Measurements from ENCODE around the gene GREB1L. TPM values are rescaled to one million over a fixed set of nuclear protein-coding genes. Genes with fewer than 3 reads are reported as not detected.

GREB1L gene
- total and polyA plus RNA-seq, 12 donors: 0.39 to 4.9 (median 1.3) TPM

GRCh38 chr18:21262979-21263378, 20.9 kb downstream of the GREB1L start:
- intact Hi-C loops (cut with DNase I): no loop called here

DNA sequence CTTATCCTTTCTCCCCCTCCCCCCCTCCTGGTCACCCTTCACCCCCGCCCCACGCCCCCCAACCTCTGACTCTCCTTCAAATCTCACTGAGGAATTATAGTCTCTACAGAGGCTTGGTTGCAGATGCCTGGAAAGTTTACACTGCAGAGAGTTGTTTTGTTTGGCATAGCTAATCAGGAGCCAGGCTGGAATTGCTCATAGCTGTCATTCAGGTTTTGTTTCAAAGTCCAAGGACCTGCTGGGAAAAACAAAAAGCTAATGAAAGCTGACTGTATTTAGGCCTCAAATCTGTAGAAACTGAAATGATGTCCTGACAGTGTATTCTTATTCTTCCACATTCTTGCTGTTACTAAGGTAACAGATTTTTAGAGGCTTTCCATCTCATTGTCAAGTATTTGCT, 22.6 kb downstream of the GREB1L start:
- H3K4me1 ChIP-seq (replicated peaks in 1 of 2): no peaks in the 10 kb centered on the region
- TF ChIP-seq CTCF (IDR thresholded peaks at IDR 0.05) (no peak), POLR2A (IDR thresholded peaks at IDR 0.05) (no peak)
- no peaks in the 10 kb centered on the region for H3K36me3 ChIP-seq (replicated peaks in 1 of 2)
- H3K9me3 ChIP-seq (replicated peaks in 1 of 3): no peaks in the 10 kb centered on the region
- no peak overlapping the region for H3K4me3 ChIP-seq
- no peak for DNase-seq
- H3K27ac ChIP-seq: no peak overlapping the region
- WGBS, 4 donors: 21 to 55% (median 29%) methylated on average over 2 of the region's 2 CpGs
- intact Hi-C loops (cut with DNase I): no loop called here
- H3K27me3 ChIP-seq: no peaks in the 10 kb centered on the region

More at GRCh38 chr18:21262979-21263378, 20.9 kb downstream of the GREB1L start:
- 41 to 65% (median 60%) methylated on average over 2 of the region's 2 CpGs for WGBS, 4 donors
- H3K9me3 ChIP-seq (replicated peaks in 1 of 3): no peaks in the 10 kb centered on the region
- no peak overlapping the region for H3K27ac ChIP-seq
- no peaks in the 10 kb centered on the region for H3K36me3 ChIP-seq (replicated peaks in 1 of 2)
- no peak overlapping the region for H3K4me3 ChIP-seq
- no peaks in the 10 kb centered on the region for H3K4me1 ChIP-seq (replicated peaks in 1 of 2)
- no peaks in the 10 kb centered on the region for H3K27me3 ChIP-seq
- TF ChIP-seq CTCF (IDR thresholded peaks at IDR 0.05) (no peak), POLR2A (IDR thresholded peaks at IDR 0.05) (no peak)
- no peak for DNase-seq

- intact Hi-C loops (cut with DNase I): no loop called here
- DNase-seq: no peak
- Histone ChIP-seq H3K36me3 (replicated peaks in 1 of 2) (no peaks in the 10 kb centered on the region), H3K27ac (no peak overlapping the region), H3K4me3 (no peak overlapping the region), H3K27me3 (no peaks in the 10 kb centered on the region), H3K4me1 (replicated peaks in 1 of 2) (no peaks in the 10 kb centered on the region), H3K9me3 (replicated peaks in 1 of 3) (no peaks in the 10 kb centered on the region)
- 88 to 94% (median 91%) methylated on average over 3 of the region's 3 CpGs for WGBS, 4 donors
- no peak for TF ChIP-seq CTCF (IDR thresholded peaks at IDR 0.05)
- TF ChIP-seq POLR2A (IDR thresholded peaks at IDR 0.05): no peak
Observed at GRCh38 chr18:21265971-21266673, 24.1 kb downstream of the GREB1L start.

DNA sequence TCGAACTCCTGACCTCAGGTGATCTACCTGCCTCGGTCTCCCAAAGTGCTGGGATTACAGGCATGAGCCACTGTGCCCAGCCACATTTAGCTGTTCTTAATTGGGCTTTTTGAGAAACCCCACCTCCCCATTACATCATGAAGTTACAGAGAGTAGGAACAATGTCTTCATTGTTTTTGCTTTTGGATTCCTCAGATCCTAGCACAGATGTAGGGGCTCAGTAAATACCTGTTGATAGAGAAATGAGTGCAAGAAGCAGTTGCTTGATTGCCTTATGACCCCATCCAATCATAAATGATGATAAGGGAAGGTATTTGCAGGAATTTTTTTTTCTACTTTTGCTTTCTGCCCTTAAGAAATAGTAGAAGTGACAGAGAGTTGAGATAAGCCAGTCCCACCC, 25.4 kb downstream of the GREB1L start:
- WGBS, 4 donors: 50 to 97% (median 85%) methylated on average over 1 to 2 of the region's 2 CpGs; no CpG with 5 or more reads in 1 of the 4 donors
- no peak overlapping the region for H3K27ac ChIP-seq
- intact Hi-C loops (cut with DNase I): no loop called here
- H3K4me3 ChIP-seq: no peak overlapping the region
- no peak for DNase-seq
- H3K9me3 ChIP-seq (replicated peaks in 1 of 3): no peaks in the 10 kb centered on the region
- no peaks in the 10 kb centered on the region for H3K27me3 ChIP-seq
- no peak for TF ChIP-seq POLR2A (IDR thresholded peaks at IDR 0.05)
- TF ChIP-seq CTCF (IDR thresholded peaks at IDR 0.05): no peak
- H3K4me1 ChIP-seq (replicated peaks in 1 of 2): no peaks in the 10 kb centered on the region
- H3K36me3 ChIP-seq (replicated peaks in 1 of 2): no peaks in the 10 kb centered on the region

Data from adrenal gland (tissue), 12 donors.